NOMO-1 treated with DMSO at 0.1 percent for 48 hours (cell line): Measurements from ENCODE around the gene TMEM30A.

ENCODE experiments used
- DNase-seq: peaks from one replicate; lab custom pipeline; 2025; ENCODE audit not compliant: unreplicated experiment; lab: John Stamatoyannopoulos, UW

Gene TMEM30A

DNA sequence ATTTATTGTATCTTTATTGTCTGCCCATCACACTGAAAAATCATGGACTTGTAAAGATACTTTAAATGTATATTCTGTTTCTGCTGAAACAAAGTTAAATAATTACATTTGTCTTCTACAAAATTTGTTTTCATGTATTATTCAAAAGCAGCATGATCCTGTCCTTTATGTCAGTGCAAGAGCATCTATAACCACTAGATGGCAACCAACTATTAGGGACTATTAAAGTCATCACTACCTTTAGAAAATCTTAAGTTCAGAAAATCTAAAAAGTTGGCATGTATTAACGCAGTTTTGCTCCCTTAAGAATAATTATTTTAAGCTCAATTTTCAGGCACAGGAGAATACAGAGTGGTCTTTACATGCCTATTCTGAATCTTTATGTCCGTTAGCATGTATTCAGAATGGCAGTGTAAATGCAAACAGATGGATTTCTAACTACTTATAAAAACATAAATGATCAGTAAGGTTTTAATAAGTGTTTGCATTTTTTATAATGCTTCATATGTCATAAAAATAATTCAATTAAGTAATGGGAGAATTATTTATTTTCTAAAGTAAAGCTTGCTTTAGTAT, 17.8 kb downstream of the TMEM30A start:
- DNase-seq = peak; percentile 71

DNA sequence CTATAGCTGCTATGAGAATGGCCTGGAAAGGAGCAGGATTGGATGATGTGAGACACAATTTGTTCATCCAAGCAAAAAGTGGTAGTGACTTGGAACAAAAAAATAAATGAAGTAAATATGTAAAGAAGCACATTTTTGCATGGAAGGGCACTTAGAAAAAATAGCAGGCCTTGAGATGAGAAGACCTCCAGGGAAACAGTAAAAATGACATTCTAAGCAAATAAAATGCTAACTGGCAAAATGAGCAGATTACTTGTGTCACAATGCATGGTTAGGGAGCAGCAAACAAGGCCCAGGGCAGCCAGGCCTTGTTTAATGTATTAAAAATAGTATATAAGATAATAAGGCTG, 21.2 kb downstream of the TMEM30A start:
- DNase-seq = no peak

DNA sequence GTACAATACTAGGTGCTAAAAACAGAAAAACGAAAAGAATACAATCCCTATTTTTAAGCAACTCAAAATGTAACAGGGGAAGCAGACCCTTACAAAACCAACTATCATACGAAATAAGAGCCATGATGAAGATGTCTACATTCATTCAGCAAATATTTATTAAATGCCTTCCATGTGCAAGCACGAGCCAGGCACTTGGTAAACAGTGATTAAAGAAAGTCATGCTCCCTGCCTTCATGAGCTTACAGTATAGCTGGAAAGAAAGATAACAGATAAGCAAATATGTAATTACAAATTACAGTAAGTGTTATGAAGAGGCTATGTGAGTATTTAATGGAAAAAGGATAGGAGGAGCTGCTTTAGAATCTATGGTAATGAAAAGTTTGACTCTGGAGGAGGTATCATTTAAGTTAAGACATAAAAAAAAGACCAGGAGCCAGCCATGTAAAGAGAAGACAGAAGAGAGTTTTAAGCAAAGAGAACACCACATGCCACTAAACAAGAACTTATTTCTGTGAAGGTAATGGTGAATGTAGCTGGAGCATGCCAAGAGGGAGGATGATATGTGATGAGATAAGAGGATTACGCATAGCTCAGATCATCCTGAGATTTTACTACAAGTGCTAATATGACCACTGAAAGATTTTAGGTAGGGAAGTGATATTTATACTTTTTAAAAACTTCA, 21.7 kb downstream of the TMEM30A start:
- DNase-seq = no peak

DNA sequence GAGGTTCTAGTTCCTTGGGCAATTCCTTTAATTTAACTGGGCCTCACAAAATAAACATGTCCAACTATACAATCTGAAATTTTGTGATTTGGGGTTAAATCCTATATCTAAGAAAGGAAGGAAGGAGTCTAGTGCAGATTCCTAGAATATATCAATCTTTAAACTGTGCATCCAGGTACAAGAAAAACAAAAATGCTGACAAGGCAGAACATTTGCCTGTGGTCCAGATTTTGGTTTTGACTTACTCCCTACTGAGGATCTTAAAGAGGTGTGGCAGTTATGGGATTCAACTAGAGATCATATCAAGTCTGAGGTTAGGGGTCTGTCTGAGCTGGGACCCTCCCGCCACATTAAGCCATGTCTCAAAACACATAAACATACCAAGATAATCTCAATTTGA, 23.3 kb downstream of the TMEM30A start:
- DNase-seq = no peak

DNA sequence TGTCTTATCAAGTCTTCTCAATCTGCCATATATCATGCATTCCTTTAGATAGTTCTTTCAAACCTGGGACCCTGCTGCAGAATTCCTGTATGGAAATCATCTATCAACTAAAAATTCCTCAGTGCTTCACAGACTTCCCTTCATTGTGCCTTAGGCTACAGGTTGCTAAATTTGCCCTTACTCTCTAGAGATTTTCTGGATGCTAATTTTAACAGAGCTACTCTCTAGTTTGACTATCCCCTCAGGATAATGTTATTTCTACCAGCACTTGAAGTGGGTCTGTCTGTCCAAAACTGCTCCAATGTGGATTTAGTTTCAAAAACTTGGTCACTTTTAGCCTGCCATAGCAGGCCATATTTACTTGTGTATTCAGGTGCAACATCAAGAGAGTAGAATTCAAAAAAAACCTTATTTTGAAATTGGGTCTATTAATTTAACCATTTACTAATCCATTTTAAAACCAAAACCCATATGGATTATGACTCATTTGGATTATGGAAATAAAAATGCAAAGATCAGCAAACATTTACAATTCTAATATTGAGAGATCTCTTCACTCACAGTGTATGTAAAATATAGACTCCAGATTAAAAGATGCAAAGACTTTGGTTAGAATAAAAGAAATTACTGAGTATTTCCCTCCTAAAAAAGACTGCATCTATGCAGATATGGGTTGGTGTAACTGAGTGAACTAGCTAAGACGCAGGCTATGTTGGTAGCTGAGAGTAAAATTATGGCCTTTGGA, 27.1 kb downstream of the TMEM30A start:
- DNase-seq = no peak

DNA sequence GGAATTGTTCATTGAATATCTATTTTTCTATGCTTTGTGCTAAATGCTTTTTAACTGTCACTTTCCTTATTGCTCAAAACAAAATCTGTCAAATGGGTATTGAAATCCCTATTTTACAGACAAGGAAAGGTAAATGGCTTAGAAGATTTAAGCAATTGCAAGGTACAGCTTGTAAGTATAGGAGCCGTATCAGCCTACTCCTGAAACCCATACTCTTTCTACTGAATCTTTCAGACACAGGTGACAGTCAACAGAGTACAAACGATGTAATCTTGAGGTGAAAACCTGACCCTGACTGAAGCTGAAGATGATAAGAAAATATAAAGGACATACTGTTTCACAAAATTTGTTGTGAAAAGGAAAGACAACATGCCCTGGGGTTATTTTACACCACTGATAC, 34.0 kb downstream of the TMEM30A start:
- no peak for DNase-seq

DNA sequence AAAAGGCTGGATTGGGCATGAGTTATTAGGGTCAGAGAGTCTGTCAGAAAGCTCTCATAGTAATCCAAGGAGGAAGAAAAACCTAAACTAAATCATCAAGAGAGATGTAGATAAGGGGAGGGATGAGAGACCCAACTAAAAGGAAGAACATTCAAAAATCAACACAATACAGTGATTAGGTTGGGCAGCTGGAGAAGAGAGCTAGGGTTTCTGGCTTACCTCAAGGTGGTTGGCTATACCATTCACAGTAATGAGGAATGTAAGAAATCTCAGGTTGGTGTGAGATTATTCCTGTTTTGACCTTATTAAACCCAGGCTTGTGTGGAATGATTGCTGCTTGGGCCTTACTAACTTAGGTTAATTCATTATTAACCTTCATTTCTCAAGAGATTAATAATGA, 34.8 kb downstream of the TMEM30A start:
- no peak for DNase-seq

DNA sequence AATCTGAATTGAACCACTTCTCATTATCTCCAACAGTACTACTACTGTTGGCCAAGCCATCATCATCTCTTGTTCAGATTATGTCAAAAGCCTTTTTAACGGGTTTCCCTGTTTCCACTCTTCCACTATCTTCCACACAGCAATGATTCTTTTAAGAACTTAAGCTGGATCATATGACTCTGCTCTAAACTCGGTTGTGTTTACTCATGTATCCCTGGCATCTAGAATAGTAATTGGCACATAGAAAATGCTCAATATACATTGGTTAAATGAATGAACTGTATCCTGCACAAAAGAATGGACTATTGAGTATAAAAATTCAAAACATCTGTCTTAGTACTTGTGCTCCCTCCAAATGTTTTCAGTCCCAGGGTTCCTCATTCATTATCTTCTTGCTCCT, 38.2 kb downstream of the TMEM30A start:
- no peak for DNase-seq

DNA sequence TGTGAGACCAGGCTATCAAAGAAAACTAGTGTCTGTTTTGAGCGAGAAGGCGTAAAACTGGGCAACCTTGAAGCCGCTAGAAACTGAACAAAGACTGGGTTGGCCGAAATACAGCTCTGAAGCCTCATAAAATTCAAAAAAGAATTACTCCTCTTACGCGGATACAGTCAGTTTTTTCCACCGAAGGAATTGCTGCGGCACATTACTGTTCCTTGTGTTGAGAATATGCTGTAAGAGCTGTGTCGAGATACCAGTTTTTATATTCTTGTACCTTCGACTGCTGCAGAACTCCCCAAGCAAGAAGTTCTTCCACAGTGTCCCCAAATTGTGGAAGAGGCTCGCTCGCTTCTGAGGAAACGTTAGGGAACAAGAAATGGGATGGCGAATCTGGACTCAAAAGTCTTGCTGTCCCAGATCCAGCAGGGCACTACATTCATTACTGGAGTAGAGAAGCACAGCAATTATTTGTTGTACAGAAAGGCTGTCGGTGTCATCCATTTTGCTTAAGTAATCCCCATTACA, 40.5 kb downstream of the TMEM30A start:
- no peak for DNase-seq

DNA sequence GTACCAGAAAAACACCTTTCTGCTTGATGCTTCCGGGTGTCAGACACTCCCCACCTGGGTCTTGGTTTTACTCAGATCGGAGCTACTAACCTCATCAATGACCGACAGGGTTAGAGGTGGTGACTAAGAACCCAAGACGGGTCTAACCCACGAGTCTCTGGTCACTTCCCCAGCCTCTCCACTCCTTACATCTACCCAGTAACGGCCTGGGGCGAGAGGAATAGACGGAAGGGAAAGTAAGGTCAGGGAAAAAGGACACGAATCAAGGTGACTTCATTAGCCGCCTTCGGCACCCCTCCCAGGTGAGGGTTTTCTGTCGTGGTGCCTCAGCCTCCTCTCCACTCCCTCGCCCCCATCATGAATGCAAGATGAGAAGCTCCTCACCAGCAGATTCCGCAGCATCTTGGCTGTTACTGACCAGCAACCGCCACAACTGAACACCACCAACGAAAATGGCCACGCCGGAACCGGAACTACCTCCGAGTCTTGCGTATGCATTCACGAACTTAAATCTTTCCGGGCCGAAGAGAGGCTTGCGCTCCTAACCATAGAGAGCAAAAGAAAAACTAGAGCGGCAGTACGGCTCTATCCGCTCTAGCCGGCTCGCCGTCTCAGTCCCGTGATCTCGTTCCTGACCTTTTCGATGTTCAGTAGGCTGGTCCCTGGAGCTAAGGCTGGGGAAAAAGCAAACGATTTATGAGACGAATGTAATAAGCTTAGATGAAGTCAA, 41.1 kb downstream of the TMEM30A start, which contains the start of gene COX7A2:
Gene COX7A2, minus strand, starts transcription at position 469 of the 730 bp plus-strand sequence. Its CDS starts 67 bp downstream, at position 402.
- peak; percentile 99 for DNase-seq

DNA sequence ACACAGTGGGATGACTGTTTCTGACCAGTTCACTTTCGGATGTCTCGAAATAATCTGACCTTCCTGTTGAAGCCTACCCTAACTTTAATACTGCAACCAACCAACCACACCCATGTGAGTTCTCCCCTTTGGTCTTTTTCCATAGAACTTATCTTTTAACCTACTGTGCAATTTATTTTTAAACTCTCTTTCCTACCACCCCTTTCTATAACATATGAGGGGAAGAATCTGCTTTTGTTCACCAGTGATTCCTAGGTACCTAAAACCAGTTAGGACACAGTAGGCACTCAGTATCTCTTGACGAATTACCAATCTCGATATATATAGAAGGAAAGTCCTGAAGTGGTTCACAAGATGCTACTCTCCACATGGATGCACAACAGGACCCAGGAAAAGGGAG, 48.0 kb downstream of the TMEM30A start:
- no peak for DNase-seq

DNA sequence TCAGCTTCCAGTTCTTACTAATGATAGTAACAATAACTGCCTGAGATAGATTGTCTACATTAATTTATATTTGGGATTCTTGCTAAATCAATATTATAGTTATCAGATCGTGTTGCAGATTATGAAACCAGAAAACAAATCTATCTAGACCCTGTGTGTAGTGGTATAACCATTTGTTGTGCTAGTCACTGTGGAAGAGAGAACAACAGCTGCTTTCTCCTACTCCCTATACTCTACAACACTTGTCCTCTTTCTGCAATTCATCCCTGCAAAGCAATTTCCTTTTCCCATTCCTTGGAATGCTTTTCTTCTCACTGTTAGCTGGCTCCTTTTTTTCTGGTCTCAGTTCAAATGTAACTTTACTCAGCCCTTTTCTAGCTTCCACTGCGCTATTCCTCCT, 49.3 kb downstream of the TMEM30A start:
- DNase-seq = no peak

DNA sequence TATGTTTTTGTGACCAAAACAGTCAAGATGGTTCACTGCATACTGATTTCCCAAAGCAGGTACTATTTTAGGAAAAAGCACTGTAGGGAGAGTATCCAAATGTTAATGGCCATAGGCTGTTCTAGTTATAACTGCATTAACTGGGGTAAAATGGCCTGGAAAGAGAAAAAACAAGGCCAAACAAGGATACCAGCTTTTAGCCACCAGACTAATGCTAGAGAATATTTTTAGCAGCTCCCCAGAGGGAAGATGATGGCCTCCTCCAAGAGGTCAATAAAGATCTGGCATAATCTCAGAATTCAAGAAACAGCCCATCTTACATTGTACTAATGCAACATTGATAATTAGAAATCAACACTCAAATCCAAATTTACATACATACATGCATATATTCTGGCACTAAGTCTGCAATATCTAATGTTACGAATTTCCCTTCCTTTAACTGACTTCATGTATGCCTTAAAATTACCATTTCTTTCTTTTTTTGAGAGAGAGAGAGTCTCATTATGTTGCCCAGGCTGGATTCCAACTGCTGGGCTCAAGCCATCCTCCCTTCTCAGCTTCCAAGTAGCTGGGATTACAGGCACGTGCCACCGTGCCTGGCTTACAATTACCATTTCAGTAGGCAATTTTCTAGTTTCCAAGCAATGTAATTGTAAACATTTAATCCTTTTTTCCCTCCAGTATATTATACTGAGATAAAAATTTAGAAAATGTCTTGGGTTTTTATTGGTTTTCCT, 50.3 kb downstream of the TMEM30A start:
- no peak for DNase-seq

DNA sequence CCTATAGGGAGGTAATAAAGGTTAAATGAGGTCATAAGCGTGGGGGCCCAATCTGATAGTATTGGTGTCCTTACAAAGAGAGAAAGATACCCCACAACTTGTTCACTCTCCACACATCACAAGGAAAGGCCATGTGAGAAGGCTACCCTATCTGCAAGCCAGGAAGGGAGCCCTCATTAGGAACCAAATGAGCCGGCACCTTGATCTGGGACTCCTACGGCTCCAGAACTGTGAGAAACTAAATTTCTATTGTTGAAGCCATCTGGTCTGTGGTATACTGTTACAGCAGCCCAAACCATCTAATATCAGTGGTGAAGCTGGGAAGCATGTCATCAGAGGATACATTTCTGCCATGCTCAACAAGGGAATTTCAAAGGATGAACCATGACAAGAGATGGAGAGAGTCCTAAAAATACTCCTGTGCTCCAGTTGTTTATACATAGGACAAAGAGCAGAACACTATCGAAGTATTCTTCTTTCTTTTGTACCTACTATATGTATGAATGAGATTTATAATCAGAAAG, 51.4 kb downstream of the TMEM30A start:
- DNase-seq = no peak

DNA sequence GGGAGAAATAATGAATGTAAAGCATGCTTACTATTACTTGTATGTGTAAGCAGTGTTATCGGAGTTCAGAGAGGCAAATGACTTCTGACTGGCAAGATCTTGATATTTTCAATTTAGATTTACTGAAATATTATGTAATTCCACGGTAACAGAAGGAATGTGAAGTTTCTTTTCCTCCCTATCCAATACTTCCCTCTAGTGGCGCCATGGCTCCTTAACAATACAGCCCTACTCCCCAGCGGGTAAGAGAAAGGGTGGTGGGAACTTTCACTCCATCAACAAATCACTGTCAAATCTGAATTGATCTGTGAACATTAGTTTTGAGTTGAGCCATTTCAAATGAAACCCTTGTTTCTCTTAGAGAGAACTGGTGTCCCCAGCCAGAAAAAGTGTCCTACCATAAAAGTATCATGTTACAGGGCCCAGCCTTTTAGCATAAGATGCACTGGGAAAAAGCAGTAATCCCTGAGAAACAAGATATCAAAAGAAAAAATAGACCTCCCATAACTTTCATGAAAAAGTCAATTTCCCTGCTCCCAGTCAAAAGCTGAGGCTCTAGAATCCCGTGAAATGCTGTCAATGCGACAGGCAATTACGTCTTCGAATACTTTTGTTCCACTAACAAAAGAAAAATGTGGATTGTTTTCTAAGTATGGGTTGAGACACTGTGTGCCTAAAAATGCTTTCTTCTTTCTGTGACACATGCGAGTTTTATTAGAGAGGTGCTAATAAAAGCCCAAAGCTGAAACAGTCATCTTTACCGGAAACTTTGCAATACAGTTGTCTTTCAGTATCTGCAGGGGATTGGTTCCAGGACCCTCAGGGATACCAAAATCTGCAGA, 53.9 kb downstream of the TMEM30A start:
- no peak for DNase-seq

DNA sequence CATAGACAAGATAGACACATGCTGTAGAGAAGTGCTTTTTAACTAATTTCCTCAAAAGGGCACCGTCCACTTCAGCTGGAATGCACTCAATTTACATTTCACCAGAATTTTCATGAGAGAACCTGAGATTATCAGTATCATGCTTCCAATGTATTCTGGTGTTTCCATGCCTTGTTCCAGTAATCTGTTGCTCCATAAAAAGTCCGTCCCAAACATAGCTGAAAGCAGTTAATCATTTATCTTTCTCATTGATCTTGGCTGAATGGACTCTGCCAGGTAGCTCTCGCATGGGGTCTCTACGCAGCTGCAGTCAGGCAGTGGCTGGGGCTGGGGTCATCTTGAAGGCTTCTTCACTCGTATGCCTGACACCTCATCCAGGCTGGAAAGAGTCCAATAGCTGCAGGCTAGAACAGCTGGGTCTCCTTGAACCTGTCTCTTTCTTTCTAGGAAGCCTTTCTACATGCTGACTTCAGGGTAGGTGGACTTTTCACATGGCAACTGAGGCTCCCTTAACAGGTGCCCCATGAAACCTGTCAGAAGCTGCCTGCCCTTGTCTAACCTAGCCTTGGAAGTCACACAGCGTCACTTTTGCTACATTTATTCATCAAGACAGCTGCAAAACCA, 60.2 kb downstream of the TMEM30A start:
- DNase-seq = no peak

DNA sequence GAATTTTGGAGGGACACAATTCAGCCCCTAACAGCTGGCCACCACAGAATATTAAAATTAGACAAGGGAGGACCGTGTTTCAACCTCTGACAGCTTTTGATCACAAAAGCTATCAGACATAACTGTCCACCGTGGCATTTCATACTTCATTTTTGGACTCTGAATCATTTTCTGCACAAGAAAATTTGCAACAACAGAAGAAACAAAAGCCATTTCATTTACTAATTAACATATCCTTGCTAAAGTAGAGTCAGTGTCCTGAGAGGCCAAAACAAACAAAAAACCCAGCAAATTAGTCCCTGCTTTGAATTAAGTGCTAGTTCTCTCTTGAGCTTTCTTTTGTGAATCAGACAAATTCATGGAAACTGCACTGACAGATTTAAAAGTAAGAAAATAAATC, 61.2 kb downstream of the TMEM30A start:
- DNase-seq = no peak

DNA sequence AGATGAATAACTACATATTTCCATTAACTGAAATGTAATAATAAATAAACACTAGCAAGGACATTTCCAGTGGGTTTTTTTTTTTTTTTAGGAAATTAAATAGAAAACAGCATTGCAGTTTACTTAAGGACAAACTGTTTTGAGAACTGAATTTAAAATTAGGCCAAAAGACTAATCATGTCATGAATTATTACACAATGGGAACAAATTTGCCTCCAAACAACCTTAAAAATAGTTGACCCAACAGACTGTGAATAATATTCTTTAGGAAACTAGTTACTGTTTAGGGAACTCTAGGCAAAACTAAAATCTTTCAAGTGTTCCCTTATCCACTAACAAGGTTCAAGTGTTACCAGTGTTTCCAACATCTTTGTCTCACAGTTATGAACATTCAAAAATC, 62.3 kb downstream of the TMEM30A start:
- no peak for DNase-seq

DNA sequence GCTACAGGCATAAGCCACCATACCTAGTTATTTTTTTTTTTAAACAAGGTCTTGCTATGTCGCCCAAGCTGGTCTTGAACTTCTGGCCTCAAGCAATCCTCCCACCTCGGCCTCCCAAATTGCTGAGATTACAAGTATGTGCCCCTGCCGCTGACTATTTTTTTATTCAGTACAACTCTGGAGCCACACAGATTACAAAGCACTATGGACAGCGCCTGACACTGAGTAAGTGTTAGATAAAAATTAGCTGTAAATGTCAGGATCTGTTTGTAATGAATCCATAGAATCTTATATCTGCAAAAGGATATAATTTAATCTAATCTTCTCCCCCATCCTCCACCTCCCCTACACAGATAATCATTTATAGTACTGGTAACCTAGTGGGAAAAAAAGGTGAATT, 63.5 kb downstream of the TMEM30A start:
- DNase-seq = no peak
